ENCODE measurements around the gene COA8.
A peak's percentile ranks its signal among the peaks of the same experiment; 100 is the strongest.

COA8 gene

DNA sequence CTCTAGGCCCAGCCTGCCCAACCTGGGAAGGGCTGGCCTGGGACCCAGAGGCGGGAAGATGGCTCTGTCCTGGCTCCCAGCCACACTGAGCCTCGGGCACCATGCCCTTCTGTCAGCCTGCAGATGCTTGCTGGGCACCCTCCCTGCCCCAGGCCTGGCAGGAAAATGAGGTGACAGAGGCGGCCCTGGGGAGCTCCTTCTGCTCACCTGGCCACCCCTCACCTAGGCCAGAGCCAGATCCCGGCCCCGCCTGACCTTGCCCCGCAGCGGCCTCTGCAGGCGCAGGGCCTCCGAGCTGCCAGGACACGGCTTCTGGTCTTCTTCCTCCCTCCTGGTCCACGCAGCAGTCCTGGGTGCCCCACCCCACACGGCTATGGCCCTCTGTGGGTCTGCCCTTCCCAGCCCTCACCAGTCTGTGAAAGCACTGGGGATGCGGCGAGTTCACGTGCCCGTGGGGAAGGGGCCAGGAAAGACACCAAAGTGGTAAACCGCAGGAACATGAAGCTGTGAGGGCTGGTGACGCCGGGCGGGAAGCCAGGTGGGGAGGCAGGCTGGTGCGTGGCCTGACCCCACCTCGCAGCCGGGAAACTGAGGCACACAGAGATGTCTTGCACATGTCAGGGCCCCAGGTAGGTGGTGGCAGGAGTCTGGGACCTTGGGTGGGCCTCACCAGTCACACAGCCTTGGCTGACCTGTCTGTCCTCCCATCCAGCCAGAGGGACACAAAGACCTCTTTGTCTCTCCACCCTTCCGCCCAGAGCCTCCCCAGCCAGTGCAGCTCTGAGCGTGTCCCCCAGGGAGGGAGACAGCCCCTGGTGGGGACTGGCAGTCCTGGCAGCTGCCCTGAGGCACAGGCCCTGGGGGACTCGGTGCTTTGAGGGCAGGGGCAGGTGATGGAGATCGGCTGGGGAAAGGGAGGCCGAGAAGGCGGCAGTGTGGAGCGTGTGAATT is 13.1 kb upstream of the COA8 start:
- no peak for DNase-seq

DNA sequence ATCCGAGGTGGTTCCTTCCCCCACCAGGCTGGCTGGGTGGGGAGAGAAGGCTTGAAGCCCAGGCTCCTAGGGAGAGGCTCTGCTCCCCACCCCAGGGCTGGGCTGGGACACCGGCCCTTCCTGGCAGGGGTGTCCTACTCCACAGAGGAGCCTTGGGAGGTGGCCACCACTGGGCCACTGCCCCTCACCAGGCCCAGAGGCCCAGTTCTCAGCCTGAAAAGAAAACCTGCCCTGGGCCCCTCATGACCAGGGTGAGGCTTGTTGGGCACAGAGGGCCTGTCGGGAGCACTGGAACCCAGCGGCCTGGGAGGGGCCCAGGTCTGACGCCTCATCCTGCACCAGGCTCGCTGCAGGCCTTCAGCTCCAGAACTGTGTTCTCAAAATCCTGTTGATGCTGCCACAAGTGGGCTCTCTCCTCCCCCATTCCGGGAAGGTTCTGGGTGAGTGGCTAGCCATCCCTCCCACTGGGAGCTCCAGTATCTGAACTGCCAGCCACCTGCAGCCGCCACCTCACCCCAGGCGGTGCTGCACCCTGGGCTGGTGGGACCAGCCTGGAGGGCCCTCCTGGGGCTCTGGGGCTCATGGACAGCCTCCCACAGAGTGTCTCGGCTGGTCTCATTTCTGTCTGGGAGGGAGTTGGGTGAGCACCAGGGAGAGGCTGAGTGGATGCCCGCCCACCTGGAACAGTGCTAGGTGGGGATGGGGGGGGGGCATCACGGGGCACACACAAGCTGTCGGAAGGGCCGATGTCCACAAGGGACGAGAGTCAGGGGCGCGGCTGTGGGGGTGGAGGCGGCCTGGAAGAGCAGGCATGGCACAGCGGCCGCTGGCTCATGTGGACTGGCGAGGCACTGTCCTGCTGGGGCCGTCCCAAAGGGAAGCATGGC is 12.1 kb upstream of the COA8 start:
- DNase-seq: no peak

DNA sequence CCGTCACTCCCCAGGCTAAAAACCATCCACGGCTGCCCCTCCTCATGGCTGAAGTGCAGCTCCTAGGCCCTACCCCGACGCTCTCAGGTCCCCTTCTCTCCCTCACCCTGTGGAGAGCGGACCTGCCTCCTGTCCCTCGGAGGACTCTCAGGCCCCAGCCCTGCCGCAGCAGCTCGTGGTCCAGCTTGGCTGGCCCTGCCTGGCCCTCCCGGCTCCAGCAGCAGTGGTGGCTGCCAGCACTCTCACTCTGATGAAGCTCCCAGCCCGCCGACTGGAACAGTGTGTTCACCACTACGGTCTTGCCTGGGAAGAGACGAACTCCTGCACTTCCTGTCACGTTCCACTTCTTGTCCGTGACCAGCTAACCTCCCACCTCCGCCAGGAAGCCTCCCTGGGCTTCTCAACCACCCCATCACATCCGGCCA is 11.4 kb upstream of the COA8 start:
- no peak for DNase-seq

DNA sequence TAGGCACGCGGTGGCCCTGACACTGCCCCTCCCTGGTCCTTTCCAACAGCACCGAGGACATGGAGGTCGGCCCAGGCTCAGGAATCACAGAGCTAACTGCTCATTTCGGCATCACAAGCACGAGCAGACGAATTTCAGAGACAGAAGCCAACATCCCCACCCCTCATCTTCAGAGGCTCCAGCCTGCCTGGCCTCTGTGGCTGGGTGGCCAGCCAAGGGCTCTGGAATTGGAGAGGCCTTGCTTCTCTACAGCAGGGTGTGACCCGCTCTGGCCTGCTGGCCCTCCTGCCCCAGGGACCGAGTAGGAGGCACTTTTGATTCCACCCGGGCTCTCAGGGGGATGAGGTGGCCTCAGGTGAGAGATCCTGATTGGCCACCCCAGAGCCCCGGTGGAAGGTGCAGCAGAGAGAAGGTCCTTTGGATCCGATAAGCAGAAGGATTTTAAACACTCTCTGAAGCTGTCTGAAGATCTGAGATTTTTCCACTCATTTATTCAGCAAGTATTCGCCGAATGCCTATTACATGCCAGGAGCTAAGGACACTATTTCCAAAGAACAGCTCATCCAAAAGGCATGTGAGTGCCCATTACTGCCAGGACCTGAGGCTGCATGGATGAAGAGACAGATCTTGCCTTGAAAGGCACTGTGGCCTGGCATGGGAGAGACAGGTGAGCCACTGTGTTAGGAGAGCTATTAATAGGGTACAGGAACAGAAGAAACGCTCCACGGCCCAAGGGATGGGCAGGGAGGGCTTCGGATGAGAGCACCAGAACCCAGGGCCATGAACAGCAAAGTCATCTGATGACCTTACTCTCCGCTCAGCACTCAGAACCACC is 10.5 kb upstream of the COA8 start:
- DNase-seq: no peak

DNA sequence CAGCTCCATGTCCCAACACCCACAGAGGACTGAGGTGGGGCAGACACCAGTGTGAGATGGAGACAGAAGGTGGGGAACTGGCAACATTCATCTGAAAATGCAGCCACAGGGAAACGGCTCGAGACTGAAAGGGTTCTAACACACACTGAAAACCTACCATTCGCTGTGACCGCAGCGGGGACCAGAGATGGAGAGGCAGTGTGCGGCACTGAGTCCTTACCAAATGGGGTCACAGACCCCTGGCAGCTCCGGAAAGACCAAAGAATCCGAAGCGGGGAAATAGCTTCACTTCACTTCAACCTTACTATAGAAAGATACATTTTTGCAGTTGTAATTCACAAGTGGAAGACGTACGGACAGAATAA is 9.9 kb upstream of the COA8 start:
- DNase-seq: no peak

DNA sequence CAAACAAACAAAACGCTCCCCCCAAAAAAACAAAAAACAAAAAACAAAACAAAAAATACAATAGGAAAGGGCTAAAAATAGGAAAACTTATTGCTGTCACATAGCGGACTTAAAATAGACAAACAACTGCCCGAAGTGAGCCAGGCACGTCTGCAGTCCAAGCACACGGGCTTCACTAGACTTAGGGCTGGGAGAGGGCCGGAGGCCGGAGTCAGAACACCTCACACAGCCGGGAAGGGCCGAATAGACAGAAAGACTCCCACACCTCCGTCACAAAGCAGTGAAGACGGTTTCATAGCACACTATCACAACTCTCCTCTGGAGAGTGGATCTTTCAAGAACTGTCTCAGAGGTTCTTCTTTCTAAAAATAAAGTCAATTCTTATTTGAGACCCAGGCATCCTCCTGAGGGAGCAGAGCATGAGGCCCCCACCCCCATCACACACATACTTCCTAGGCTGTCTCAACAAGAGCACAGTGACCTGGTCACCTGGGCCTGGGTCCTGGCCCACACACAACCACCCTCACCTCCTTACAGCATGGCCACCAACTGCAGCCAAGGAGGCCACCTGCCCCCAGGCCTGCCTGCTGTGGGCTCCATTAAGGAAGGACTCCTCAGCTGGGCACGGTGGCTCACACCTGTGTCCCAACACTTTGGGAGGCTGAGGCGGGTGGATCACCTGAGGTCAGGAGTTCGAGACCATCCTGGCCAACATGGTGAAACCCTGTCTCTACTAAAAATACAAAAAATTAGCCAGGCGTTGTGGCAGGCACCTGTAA is 7.0 kb upstream of the COA8 start:
- DNase-seq: no peak

DNA sequence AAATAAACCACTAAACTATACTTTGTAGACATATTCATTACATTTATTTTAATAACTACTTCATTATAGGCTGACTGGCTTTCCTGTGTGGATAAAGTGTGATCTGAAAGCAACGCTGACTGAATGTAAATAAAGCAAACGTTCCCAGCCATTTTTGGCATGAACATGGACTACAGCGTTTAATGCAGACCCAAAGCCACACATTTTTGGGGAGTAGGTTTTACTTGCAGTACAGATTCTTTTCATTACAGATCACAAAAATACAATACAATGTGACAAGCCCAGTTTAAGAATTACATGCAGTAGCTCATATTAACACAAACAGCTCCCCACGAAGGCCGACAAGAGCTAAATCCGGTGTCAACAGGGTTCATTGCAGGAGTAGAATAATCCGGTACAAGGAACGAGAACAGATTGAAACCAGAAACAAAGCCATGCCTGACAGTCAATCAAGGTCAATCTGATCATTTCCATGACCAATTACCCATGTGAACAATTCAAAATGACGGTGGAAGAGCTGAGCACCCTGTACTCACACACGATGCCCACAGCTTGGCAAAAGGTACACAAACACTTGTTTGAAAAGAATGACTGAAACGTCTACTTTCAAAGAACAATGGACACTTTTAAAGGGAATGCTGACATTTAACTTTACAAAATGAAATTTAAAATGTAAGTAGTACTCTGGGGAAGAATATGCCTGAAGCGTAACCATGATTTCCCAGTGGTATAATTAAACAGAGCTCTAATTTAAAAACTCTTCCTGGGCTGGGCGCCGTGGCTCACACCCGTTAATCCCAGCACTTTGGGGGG is 5.6 kb upstream of the COA8 start:
- no peak for DNase-seq

DNA sequence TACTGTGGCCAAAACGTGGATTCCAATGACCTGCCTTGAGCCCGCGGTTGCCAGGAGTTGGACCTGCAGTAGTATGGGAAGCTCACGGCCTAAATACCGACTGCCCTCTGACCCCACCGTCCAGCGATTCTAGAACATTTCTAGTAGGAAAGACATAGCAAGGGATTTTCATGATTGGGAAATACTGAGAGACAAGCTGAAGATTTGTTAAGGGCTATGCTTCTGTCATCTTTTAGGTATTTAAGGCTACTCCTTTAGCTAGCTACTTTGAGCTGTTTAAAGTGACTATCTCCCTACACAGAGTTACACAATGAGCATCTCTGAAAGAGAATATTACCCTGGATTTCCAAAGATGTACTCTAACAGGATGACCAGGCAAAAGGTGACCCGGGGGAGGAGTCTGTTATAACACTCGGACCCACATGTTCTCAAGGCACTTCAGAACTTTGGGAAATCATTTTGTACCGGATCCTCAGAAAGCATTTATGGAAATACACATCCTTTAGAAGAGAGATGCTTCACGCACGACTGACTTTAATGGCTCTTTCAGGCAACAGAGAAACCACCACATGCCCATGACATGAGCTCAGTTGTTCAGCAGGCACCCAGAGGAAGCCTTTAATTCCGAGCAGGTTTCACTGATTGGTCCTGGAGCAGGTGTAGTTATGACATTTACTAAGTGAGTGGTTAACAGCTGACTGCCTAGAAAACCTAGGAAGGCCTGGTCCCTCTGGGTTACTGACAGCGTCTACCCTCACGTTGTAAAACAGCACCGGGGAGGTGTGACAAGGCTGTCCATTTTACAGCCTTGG is 4.5 kb upstream of the COA8 start:
- no peak for DNase-seq

DNA sequence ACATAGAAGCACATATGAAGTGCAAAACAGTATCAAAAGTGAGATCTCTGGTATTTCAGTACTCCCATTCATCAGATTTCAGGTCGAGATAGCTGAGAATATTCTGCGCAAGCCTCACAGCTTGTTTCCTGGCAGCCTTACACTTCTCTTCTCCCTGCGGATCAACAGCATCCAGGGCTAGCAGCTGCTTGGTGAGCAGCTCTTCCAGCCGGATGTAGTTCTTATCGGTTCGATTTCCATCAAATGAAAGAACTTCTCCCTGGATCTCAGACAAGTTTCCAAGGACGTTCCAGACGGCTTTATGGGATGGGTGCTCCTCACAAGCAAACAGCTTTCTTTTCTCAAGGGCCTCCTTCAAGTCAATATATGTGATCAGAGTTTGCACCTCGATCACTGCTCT is 3.0 kb upstream of the COA8 start:
- DNase-seq: no peak

DNA sequence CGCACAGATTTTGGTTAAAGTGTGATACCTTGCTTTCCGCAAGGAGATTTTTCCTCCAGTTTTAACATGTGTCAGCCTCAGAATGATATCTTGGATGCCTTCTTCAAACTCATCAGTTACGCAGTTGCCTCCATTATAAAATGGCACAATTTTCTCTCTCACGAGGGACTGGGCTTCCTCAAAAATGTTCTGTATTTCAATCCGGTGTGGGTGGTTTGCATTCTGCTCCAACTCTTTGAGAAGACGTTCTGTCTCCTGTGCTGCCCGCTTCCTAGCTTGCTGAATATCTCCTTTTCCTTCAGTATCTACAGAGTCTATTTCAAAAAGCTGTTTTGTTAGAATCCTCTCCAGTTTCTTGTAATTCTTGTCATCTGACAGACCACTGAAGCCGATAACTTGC is 2.1 kb upstream of the COA8 start:
- no peak for DNase-seq

DNA sequence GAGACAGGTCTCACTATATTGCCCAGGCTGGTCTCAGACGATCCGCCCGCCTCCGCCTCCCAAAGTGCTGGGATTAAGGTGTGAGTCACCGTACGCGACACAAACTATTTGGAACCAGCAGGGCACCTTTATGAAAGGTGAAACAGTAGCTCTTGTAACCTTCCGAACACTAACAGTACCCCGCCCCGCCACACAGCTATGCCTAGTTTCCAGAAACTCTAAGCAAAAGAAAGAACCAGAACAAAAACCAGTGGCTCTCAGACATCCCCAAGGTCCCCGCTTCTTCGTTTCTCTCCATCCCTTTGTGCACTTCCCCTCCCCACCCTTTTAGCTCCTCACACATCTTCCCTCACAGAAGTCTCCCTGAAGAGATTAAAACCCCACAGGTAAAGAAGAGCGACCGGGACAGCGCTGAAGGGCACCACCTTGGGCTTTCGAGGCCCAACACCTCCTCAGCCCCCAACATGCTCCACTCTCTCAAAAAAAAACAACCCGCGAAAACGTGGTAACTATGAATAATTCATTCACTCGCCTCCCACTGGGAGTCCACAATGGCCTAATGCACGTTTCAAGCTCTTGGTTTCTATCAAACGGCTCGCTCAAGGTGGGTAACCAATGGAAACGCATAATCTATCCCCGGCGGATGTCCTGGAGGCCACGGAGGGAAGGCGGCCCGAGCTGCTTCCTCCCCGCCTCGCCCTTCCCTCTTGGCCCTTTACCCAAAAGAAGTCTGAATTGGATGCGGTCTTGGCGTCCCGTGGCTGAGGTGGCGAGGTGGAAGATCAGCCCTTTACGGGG is 1.2 kb upstream of the COA8 start:
- peak; percentile 63 for DNase-seq

DNA sequence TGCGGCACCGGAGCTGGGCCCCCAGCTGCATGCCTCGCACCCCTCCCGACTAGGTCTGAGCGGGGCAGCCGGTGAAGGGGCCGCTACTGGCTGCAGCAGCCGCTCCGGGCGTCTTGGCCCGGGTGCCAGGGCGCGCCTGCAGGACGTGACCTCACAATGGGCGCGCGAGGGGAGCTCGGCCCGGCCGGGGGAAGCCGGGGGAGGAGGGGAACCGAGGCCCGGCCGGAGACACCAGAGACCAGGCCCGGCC is 656 bp upstream of the COA8 start:
- DNase-seq: peak; percentile 65

DNA sequence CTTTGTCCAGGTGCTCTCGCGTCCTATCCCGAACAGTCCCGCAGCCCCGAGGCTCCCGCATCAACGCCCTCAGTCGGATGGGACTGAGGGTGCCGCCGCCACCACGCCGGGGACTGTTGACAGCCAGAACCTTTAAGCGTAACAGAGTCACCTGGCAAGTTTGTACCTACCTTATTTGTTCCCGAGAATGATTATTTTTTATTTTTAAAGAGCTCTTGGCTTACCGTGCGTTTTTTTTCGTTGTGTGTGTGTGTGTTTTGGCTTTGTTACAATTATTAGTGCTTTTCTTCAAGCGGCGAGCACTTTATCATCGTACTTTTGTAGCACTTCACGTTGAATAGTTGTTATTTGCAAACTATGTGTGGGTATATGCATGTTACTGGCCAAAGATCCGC is 463 bp downstream of the COA8 start:
- DNase-seq: no peak

DNA sequence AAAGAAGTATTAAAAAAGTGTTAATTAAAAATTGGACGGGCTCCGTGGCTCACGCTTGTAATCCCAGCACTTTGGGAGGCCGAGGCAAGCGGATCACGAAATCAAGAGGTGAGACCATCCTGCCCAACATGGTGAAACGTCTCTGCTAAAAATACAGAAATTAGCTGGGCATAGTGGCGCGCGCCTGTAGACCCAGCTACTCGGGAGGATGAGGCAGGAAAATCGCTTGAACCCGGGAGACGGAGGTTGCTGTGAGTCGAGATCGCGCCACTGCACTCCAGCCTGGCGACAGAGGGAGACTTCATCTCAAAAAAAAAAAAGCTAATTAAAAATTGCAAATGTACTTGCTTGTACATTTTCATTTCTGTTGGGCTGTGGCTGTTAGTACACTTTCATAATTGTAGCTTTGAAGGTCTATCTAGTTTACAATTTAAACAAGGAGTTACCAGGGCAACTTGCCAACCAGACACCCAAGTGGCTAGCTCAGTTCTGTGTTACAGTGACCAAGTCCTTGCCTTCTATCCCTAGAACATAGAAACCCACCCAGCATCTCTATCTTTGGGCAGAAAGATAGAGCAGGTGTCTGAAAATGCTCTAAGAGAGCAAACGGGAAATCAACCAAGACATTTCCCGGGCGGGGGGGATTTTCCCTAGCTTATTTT is 1.2 kb downstream of the COA8 start:
- DNase-seq: peak; percentile 30

DNA sequence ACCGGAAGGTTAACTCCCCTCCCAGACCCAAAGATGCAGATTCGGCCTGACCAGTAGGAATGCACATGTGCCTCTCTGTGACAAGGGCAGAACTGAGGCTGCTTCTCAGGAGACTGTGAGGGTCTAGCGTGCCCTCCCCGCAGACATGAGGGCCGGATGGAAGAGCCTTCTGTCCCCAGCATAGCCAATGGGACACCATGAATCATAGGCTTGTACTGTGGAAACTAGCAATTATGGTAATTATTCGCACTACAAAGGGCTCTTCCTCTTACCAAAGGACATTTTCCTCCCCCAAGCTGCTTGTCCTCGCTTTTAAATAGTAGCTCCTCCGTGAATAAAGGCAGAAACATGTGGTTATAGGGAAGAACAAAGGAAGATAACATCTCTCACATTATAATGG is 6.2 kb downstream of the COA8 start:
- DNase-seq: no peak

DNA sequence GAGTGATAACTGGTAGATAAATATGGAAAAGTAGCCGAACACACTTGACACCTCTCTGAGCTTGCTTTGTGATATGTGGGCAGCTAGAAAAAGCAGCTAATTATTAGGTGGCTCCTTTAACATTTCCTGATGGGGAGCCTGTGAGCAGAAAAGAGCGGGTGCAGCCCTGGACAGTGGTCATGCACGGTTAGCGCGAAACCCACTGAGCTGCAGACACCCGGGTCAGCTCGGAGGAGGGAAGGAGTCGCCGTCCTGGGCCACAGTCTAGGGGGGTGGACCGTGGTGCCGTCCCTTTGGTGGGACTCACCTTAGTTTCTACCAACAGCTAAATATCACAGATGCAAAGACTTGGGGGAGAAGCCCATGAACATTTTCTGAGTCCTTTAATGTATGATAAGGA is 6.6 kb downstream of the COA8 start:
- DNase-seq: no peak

DNA sequence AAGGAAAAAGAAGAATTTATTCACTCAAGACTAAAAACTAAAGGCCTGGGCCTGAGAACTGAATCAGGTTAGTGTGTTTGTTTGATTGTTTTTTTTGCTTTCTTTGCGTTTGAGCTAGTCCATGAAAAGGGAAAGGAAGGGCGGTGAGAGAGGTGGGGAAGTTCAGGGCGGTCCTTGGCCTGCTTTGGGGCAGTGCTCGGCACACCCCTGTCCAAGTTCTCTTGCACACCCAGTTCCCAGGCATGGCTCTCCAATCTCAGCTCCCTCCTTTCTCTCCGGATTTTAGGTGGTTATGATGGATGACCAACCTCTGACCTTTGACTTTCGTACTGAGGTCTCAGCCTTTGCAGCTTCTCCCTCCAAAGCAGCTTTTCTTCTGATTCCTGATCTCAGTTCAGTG is 11.3 kb downstream of the COA8 start:
- no peak for DNase-seq

DNA sequence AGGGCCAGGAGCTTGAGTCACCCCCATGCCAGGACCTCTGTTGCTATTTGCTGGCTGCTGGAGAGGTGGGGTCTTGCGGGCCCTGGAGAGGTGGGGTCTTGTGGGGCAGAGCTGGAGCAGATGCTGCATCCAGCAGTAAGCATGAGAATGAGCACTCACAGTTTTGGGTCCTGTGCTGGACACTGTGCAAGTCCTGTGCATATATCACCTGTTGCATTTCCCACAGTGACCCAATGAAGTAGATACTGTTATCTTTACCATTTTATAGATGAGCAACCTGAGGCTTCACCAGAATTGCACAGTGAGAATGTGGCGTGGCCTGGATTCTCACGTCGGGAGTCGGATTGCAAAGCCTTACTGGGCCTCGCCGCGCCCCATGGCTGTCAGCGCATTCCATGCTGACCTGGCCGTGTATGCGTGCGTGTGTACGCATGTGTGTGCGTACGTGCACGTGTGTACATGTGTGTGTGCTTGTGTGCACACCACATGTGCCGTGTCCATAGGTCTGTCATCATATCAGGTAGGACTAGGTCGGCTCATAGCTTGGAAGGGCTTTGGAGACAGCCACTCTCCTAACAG is 12.0 kb downstream of the COA8 start:
- DNase-seq: no peak

Data from DMS53 (cell line).